K562 (cell line): ENCODE measurements around the gene ZNF613. TPM values are rescaled to one million over a fixed set of nuclear protein-coding genes. Genes with fewer than 3 reads are reported as not detected.

Experiments
- ATAC-seq: fragments of 200-7000 bp; cut with Tn5 transposase; 3 replicates; pipeline ENCODE4 v1.9.1; 2020; ENCODE audit warnings: moderate library complexity
- BruUV-seq: library from RNA; stranded (reverse); fragments of 400-500 nt; replicated peaks from 2 replicates; lab custom pipeline; 2021; lab: Mats Ljungman, UMichigan
- CTCF ChIA-PET: fragments of 300-600 bp; formaldehyde crosslinking; extraction: SDS; loops from one replicate; lab custom pipeline; 2021; ENCODE audit warnings: low intra/inter-chr PET ratio; lab: Yijun Ruan, JAX
- POLR2A ChIA-PET: fragments of 300-600, 350-650 bp; sonication (Branson Sonifier 250); formaldehyde crosslinking; extraction: SDS; loops from one replicate; lab custom pipeline; 2021; ENCODE audit warnings: antibody characterized with exemption, inconsistent platforms; lab: Yijun Ruan, JAX
- DNase-seq, 4 experiments: peaks; one replicate each; pipeline versions ENCODE4 v3.0.0 to v3.0.0-alpha.2; 2011 to 2018; ENCODE audit warnings: low spot score in 3 of 4, mixed read lengths in 3 of 4; ENCODE audit errors: extremely low read depth in 1 of 4
- FAIRE-seq: peaks from 2 replicates; lab custom pipeline; 2011; peaks lifted over from hg19 to GRCh38; lab: Jason Lieb, UNC
- H2AFZ ChIP-seq: 2 replicates; pipeline ENCODE4 v1.6.0; 2011; ENCODE audit warnings: low read depth, low read length, control low read depth, inconsistent platforms
- H3K27ac ChIP-seq: fragments of 200-600 bp; 3 replicates; pipeline ENCODE4 v1.8.0; 2011; ENCODE audit warnings: low read depth, mild to moderate bottlenecking, control low read depth, inconsistent platforms, low read length, moderate library complexity, mixed read lengths; ENCODE audit errors: extremely low read depth
- H3K27me3 ChIP-seq, 2 experiments: fragments of 300-600 bp in 1 of 2; 2 replicates in 1 of 2; 3 replicates in 1 of 2; pipeline versions ENCODE4 v1.6.0 to v1.8.0; 2011; ENCODE audit warnings: inconsistent platforms in 2 of 2, low read length in 2 of 2, mild to moderate bottlenecking in 1 of 2, mixed read lengths in 1 of 2, moderate library complexity in 1 of 2; ENCODE audit not compliant: control insufficient read depth in 2 of 2, insufficient read depth in 2 of 2
- H3K36me3 ChIP-seq: fragments of 300-600 bp; 3 replicates; pipeline ENCODE4 v1.8.0; 2011; ENCODE audit warnings: mild to moderate bottlenecking, low read length, inconsistent platforms; ENCODE audit not compliant: control insufficient read depth, insufficient read depth
- H3K4me1 ChIP-seq, 2 experiments: fragments of 200-600 bp in 1 of 2; replicated peaks in 1 of 2; 2 replicates in 1 of 2; 3 replicates in 1 of 2; pipeline versions ENCODE4 v1.5.1 to v1.8.0; 2011; ENCODE audit warnings: inconsistent platforms in 2 of 2, low read length in 2 of 2, mild to moderate bottlenecking in 1 of 2, mixed read lengths in 1 of 2, moderate library complexity in 1 of 2; ENCODE audit not compliant: control insufficient read depth in 2 of 2, insufficient read depth in 2 of 2
- H3K4me2 ChIP-seq: 2 replicates; pipeline ENCODE4 v1.6.1; 2011; ENCODE audit warnings: low read length, control low read depth, inconsistent platforms, mixed read lengths; ENCODE audit not compliant: insufficient read depth
- H3K4me3 ChIP-seq: fragments of 200-600 bp; sonication (generic), shearing (Covaris generic); 2 replicates; pipeline ENCODE4 v1.5.1; 2016; ENCODE audit warnings: control low read depth, inconsistent platforms
- H3K79me2 ChIP-seq: fragments of 200-600 bp; 3 replicates; pipeline ENCODE4 v1.8.0; 2011; ENCODE audit warnings: low read length, inconsistent platforms; ENCODE audit not compliant: control insufficient read depth, insufficient read depth
- H3K9ac ChIP-seq, 2 experiments: 2 replicates each; pipeline versions ENCODE4 v1.6.0 to v1.6.1; 2011; ENCODE audit warnings: low read depth in 2 of 2, low read length in 2 of 2, control low read depth in 1 of 2, inconsistent platforms in 1 of 2, mild to moderate bottlenecking in 1 of 2, mixed read lengths in 1 of 2; ENCODE audit not compliant: insufficient read depth in 1 of 2
- H3K9me1 ChIP-seq: one replicate; pipeline ENCODE4 v1.6.0; 2011; ENCODE audit warnings: inconsistent platforms, mild to moderate bottlenecking, low read length, moderate library complexity; ENCODE audit not compliant: control insufficient read depth, insufficient read depth
- H3K9me3 ChIP-seq: replicated peaks from 2 replicates; pipeline ENCODE4 v1.5.1; 2011; ENCODE audit warnings: low read depth, low read length, inconsistent platforms; ENCODE audit not compliant: control insufficient read depth, insufficient read depth
- H4K20me1 ChIP-seq: replicated peaks from 2 replicates; pipeline ENCODE4 v1.6.1; 2011; ENCODE audit warnings: low read length, inconsistent platforms, mixed read lengths; ENCODE audit not compliant: control insufficient read depth, insufficient read depth
- CEBPB ChIP-seq: fragments of 450-650 bp; IDR thresholded peaks from 2 replicates; pipeline ENCODE4 v1.6.1; 2016; ENCODE audit warnings: missing genetic modification characterization, missing compliant biosample characterization
- CEBPG ChIP-seq, 3 experiments: fragments of 200-800 bp in 1 of 3; sonication (Bioruptor generic) in 1 of 3; sonication (generic) in 1 of 3; formaldehyde crosslinking in 1 of 3; IDR thresholded peaks in 2 of 3; conservative IDR thresholded peaks in 1 of 3; 2 replicates each; pipeline versions ENCODE4 v1.6.1 to v1.8.0; 2016 to 2022; ENCODE audit warnings: missing compliant biosample characterization in 2 of 3, missing genetic modification characterization in 2 of 3, mild to moderate bottlenecking in 1 of 3, missing genetic modification reagents in 1 of 3
- NFRKB ChIP-seq: fragments of 450-650 bp; IDR thresholded peaks from 2 replicates; pipeline ENCODE4 v1.6.1; 2016; ENCODE audit warnings: low read depth
- PTTG1 ChIP-seq: fragments of 450-650 bp; IDR thresholded peaks from 2 replicates; pipeline ENCODE4 v1.6.1; 2016; ENCODE audit warnings: low read depth, mild to moderate bottlenecking, missing genetic modification characterization, missing compliant biosample characterization
- XRCC3 ChIP-seq: fragments of 450-650 bp; IDR thresholded peaks from 2 replicates; pipeline ENCODE4 v1.6.1; 2017; ENCODE audit warnings: mild to moderate bottlenecking, moderate library complexity
- ZFPM2 ChIP-seq: fragments of 250-450 bp; sonication (Bioruptor Pico); IDR thresholded peaks from 2 replicates; pipeline ENCODE4 v1.5.1; 2022; ENCODE audit warnings: mild to moderate bottlenecking
- ZNF830 ChIP-seq: fragments of 250-450 bp; sonication (Bioruptor Pico); IDR thresholded peaks from 2 replicates; pipeline ENCODE4 v1.5.0; 2021; ENCODE audit warnings: mild to moderate bottlenecking
- WGBS: fragments of 100-300 bp; shearing (Covaris generic); methylation state at CpG from one replicate; pipeline ENCODE4 v1.1.6; 2016; ENCODE audit warnings: low coverage, mixed read lengths; ENCODE audit not compliant: insufficient coverage; ENCODE audit errors: missing lambda C conversion rate; 5-methylcytosine and 5-hydroxymethylcytosine counted together
- in situ Hi-C: fragments of 300-500 bp; cut with MboI; formaldehyde crosslinking; loops from 4 replicates; pipeline ENCODE4 v1.15.0; 2018; ENCODE audit warnings: inconsistent platforms, mixed read lengths
- intact Hi-C: fragments of 100-400 bp; cut with micrococcal nuclease; formaldehyde crosslinking; loops from 2 replicates; pipeline ENCODE4 v1.14.2; 2022
- polyA plus RNA-seq, 8 experiments: library from polyadenylated mRNA; depleted of rRNA in 4 of 8; stranded (reverse) in 5 of 8; unstranded in 3 of 8; fragments of >200 nt; fragmentation: Nextera tagmentation in 2 of 8; fragmentation: Illumina TruSeq in 1 of 8; extraction: Ambion mirVana in 2 of 8; extraction: Trizol in 1 of 8; gene quantifications; 2 replicates each; pipeline versions ENCODE4 v1.2.1 to v1.2.3, GENCODE V29; 2011 to 2014; ENCODE audit warnings: inconsistent platforms in 1 of 8, missing spikeins in 1 of 8
- total RNA-seq, 7 experiments: library from RNA; depleted of rRNA in 6 of 7; stranded (reverse); fragments of >200 nt in 6 of 7; fragmentation: Illumina TruSeq in 2 of 7; extraction: Trizol in 2 of 7; gene quantifications; 2 replicates each; pipeline versions ENCODE4 v1.2.1 to v1.2.3, GENCODE V29; 2011 to 2021; ENCODE audit warnings: low replicate concordance in 1 of 7
- TF ChIP-seq, protein P1 (sequence below): sonication (generic); formaldehyde crosslinking; IDR thresholded peaks from 2 replicates; pipeline ENCODE4 v1.8.1; 2023; ENCODE audit warnings: missing genetic modification reagents, mild to moderate bottlenecking, borderline replicate concordance
- TF ChIP-seq, protein P2 (sequence below): sonication (generic); formaldehyde crosslinking; IDR thresholded peaks from 2 replicates; pipeline ENCODE4 v1.8.0; 2022; ENCODE audit warnings: missing genetic modification reagents, mild to moderate bottlenecking, borderline replicate concordance
- TF ChIP-seq, protein P3 (sequence below), 2 experiments: fragments of 450-650 bp in 1 of 2; sonication (generic) in 1 of 2; formaldehyde crosslinking in 1 of 2; IDR thresholded peaks in 1 of 2; conservative IDR thresholded peaks in 1 of 2; 2 replicates each; pipeline versions ENCODE4 v1.6.1 to v1.8.1; 2016 to 2023; ENCODE audit warnings: mild to moderate bottlenecking in 2 of 2, moderate library complexity in 2 of 2, inconsistent platforms in 1 of 2, missing genetic modification reagents in 1 of 2

The ZNF613 gene
- total and polyA plus RNA-seq, 9 of the 15 experiments (the other 6 are each of a cell fraction or from before 2014, with no cell fraction given): 2.1 to 4.5 (median 2.7) TPM

DNA sequence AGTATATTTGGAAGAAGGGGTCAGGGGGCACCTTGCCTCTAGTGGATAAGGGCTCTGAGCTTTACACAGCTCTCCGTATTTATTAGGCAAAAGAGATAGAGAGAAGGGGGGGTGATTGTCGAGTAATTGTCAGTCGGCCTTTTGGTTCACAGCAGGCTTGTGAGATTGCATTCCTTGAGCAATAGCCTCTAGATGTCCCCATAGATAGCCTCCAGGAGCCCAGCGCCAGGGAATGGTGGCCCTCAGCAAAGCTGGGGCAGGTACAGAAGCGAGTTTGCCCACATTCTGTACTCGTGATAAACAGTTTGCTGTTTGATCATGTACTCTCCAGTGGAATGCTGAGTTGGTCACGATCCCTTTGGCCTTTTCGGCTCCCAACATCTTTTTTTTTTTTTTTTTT lies 4.6 kb downstream of the ZNF613 start (continued):
- TF ChIP-seq PTTG1 (tag) (no peak), ZNF830 (CRISPR knock-in tag) (no peak)
- TF ChIP-seq, protein P1, sequence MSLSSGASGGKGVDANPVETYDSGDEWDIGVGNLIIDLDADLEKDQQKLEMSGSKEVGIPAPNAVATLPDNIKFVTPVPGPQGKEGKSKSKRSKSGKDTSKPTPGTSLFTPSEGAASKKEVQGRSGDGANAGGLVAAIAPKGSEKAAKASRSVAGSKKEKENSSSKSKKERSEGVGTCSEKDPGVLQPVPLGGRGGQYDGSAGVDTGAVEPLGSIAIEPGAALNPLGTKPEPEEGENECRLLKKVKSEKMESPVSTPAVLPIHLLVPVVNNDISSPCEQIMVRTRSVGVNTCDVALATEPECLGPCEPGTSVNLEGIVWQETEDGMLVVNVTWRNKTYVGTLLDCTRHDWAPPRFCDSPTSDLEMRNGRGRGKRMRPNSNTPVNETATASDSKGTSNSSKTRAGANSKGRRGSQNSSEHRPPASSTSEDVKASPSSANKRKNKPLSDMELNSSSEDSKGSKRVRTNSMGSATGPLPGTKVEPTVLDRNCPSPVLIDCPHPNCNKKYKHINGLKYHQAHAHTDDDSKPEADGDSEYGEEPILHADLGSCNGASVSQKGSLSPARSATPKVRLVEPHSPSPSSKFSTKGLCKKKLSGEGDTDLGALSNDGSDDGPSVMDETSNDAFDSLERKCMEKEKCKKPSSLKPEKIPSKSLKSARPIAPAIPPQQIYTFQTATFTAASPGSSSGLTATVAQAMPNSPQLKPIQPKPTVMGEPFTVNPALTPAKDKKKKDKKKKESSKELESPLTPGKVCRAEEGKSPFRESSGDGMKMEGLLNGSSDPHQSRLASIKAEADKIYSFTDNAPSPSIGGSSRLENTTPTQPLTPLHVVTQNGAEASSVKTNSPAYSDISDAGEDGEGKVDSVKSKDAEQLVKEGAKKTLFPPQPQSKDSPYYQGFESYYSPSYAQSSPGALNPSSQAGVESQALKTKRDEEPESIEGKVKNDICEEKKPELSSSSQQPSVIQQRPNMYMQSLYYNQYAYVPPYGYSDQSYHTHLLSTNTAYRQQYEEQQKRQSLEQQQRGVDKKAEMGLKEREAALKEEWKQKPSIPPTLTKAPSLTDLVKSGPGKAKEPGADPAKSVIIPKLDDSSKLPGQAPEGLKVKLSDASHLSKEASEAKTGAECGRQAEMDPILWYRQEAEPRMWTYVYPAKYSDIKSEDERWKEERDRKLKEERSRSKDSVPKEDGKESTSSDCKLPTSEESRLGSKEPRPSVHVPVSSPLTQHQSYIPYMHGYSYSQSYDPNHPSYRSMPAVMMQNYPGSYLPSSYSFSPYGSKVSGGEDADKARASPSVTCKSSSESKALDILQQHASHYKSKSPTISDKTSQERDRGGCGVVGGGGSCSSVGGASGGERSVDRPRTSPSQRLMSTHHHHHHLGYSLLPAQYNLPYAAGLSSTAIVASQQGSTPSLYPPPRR (CRISPR knock-in tag): no peak

DNA sequence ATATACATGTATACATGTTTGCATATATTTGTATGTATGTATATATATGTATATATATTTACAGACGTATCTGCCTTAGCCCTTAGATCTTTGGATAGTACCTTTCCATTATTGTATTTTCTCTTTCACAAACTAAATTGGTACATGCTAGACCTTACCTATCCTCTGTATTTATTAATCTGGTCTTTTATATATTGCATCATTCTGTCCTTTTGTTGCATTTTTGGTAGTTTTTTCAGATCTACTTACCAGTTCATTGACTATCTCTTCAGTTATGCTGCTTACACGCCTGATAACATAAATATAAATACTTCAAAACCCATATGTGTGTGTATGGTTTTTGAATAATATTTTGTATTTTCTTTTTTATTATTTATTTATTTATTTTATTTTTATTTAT lies 11.7 kb downstream of the ZNF613 start:
- no peak overlapping the region for H3K4me3 ChIP-seq
- no peaks in the 10 kb centered on the region for H3K9me1 ChIP-seq
- TF ChIP-seq ZFPM2 (CRISPR knock-in tag): no peak
- TF ChIP-seq XRCC3: no peak
- 0 out of 2 replicates have a peak, but pooled peaks have one; percentile 14 for TF ChIP-seq CEBPB (tag)
- TF ChIP-seq, protein P2, sequence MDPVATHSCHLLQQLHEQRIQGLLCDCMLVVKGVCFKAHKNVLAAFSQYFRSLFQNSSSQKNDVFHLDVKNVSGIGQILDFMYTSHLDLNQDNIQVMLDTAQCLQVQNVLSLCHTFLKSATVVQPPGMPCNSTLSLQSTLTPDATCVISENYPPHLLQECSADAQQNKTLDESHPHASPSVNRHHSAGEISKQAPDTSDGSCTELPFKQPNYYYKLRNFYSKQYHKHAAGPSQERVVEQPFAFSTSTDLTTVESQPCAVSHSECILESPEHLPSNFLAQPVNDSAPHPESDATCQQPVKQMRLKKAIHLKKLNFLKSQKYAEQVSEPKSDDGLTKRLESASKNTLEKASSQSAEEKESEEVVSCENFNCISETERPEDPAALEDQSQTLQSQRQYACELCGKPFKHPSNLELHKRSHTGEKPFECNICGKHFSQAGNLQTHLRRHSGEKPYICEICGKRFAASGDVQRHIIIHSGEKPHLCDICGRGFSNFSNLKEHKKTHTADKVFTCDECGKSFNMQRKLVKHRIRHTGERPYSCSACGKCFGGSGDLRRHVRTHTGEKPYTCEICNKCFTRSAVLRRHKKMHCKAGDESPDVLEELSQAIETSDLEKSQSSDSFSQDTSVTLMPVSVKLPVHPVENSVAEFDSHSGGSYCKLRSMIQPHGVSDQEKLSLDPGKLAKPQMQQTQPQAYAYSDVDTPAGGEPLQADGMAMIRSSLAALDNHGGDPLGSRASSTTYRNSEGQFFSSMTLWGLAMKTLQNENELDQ (CRISPR knock-in tag): no peak
- TF ChIP-seq, protein P3, sequence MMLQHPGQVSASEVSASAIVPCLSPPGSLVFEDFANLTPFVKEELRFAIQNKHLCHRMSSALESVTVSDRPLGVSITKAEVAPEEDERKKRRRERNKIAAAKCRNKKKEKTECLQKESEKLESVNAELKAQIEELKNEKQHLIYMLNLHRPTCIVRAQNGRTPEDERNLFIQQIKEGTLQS (IDR thresholded peaks at IDR 0.05): peak; percentile 51; the same call in 1 of the 2 replicates
- TF ChIP-seq, protein P3 (CRISPR knock-in tag; conservative IDR thresholded peaks at IDR 0.05): no peak
- no peak for TF ChIP-seq NFRKB
- TF ChIP-seq CEBPG (CRISPR knock-in tag; IDR thresholded peaks at IDR 0.05): no peak
- peak; percentile 22 to 75; a peak in 2 of 4 replicates for TF ChIP-seq CEBPG (tag; conservative IDR thresholded peaks at IDR 0.05 in 1 of 2, IDR thresholded peaks at IDR 0.05 in 1 of 2)
- peaks cover 32% of the 10 kb centered on the region for H3K36me3 ChIP-seq
- ChIA-PET CTCF (no interaction called here), POLR2A (no interaction called here)
- in situ Hi-C loops: no loop called here
- no peaks in the 10 kb centered on the region for H3K27me3 ChIP-seq
- no peak overlapping the region for H2AFZ ChIP-seq
- FAIRE-seq: no peak
- BruUV-seq: no TSS peak
- H3K9ac ChIP-seq: no peak overlapping the region
- H3K4me1 ChIP-seq: no peaks in the 10 kb centered on the region
- H4K20me1 ChIP-seq: no peaks in the 10 kb centered on the region
- ATAC-seq: no peak
- no peak for DNase-seq
- intact Hi-C loops: no loop called here
- H3K79me2 ChIP-seq: no peaks in the 10 kb centered on the region
- 49% methylated on average over 2 of the region's 2 CpGs for WGBS
- H3K9me3 ChIP-seq: 0 out of 2 replicates have a peak, but pooled peaks cover 7% of the 10 kb centered on the region
- no peak overlapping the region for H3K27ac ChIP-seq
- no peak overlapping the region for H3K4me2 ChIP-seq
